ENCODE measurements around the gene ARHGAP22. TPM values are rescaled to one million over a fixed set of nuclear protein-coding genes. Genes with fewer than 3 reads are reported as not detected.

ARHGAP22 gene, protein sequence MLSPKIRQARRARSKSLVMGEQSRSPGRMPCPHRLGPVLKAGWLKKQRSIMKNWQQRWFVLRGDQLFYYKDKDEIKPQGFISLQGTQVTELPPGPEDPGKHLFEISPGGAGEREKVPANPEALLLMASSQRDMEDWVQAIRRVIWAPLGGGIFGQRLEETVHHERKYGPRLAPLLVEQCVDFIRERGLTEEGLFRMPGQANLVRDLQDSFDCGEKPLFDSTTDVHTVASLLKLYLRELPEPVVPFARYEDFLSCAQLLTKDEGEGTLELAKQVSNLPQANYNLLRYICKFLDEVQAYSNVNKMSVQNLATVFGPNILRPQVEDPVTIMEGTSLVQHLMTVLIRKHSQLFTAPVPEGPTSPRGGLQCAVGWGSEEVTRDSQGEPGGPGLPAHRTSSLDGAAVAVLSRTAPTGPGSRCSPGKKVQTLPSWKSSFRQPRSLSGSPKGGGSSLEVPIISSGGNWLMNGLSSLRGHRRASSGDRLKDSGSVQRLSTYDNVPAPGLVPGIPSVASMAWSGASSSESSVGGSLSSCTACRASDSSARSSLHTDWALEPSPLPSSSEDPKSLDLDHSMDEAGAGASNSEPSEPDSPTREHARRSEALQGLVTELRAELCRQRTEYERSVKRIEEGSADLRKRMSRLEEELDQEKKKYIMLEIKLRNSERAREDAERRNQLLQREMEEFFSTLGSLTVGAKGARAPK
- 41.2 and 61.0 TPM in 2 replicates for total RNA-seq

DNA sequence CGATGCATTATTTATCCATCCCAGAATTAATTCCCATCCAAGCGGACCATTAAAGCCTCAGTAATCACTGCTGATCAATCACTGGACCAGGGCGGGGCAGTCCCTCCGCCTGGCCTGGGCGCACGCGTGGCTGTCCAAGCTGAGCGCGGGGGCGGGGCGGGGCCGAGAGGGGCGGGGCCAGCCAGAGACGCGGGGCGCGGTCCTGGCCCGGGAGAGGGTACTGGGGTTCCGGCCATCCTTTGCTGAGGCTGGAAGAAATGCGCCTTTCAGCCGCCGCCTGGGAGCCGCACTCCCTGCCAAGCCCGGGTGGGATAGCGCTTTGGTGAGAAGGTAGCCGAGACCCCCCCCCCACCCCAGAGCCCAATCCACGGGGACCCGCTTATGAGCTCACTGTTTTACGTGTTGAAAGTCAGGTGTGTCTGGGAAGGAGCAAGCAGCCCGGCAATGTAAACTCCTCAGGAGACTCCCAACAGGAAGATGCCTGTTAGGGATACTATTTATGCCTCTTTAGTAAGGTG is at the start of gene ARHGAP22:
Gene ARHGAP22, minus strand, starts transcription at position 83 of the 518 bp plus-strand sequence. CDS start 277 bp downstream, outside the sequence.

Small RNA genes within 50 kb of the gene (small RNA-seq; reads per million reads assigned to genes)
- gene AC016397.1: not detected

Other genes with a start within 250 kb of the ARHGAP22 start
- 0.11 and 0.13 TPM in 2 replicates for gene WDFY4, start 79.8 kb upstream of the ARHGAP22 start, total RNA-seq

Data from articular chondrocyte of knee joint (primary cell).